Ascending aorta (tissue), 2 donors: Measurements from ENCODE around the gene HS6ST1. TPM values are rescaled to one million over a fixed set of nuclear protein-coding genes. Genes with fewer than 3 reads are reported as not detected.

Source experiments
- DNase-seq, 2 donors: peaks; one replicate each; pipeline ENCODE4 v3.0.0-alpha.2; 2019; ENCODE audit warnings: low spot score in 2 of 2
- H3K27ac ChIP-seq, 2 donors: fragments of 200-600 bp; sonication (generic); one replicate each; pipeline ENCODE4 v1.5.1; 2016 to 2017; ENCODE audit warnings: mild to moderate bottlenecking in 1 of 2
- H3K27me3 ChIP-seq: fragments of 200-600 bp; sonication (generic); one replicate; pipeline ENCODE4 v1.5.1; 2017
- H3K36me3 ChIP-seq, 2 donors: fragments of 200-600 bp; sonication (generic); one replicate each; pipeline ENCODE4 v1.5.1; 2016
- H3K4me1 ChIP-seq, 2 donors: fragments of 200-600 bp; sonication (generic); one replicate each; pipeline ENCODE4 v1.5.1; 2016 to 2017; ENCODE audit warnings: mild to moderate bottlenecking in 1 of 2
- H3K4me3 ChIP-seq, 2 donors: fragments of 200-600 bp; sonication (generic); one replicate each; pipeline ENCODE4 v1.5.1; 2016 to 2017; ENCODE audit warnings: mild to moderate bottlenecking in 1 of 2
- H3K9me3 ChIP-seq, 2 donors: fragments of 200-600 bp; sonication (generic); one replicate each; pipeline ENCODE4 v1.5.1; 2016
- CTCF ChIP-seq, 3 experiments: fragments of 200-600 bp in 2 of 3; fragments of 450-650 bp in 1 of 3; sonication (generic) in 2 of 3; IDR thresholded peaks; one replicate each; pipeline ENCODE4 v1.5.1; 2016 to 2019; ENCODE audit warnings: antibody characterized with exemption in 3 of 3, mild to moderate bottlenecking in 1 of 3, moderate library complexity in 1 of 3
- intact Hi-C: fragments of 100-400 bp; cut with DNase I; formaldehyde crosslinking; loops from one replicate; pipeline ENCODE4 v1.15.1; 2023
- total RNA-seq: library from RNA; depleted of rRNA; stranded (reverse); fragments of >200 nt; gene quantifications from one replicate; pipeline ENCODE4 v1.1.0, GENCODE V29; 2016

HS6ST1 gene
- 42.7 TPM for total RNA-seq

- Histone ChIP-seq H3K4me1 (peaks cover 18 to 31% of the 10 kb centered on the region in 2 donors), H3K27me3 (no peaks in the 10 kb centered on the region), H3K27ac (peak within 1 kb of the TSS; percentile 60 to 62), H3K9me3 (no peaks in the 10 kb centered on the region), H3K36me3 (no peaks in the 10 kb centered on the region), H3K4me3 (peak within 1 kb of the TSS; percentile 66 to 67)
- intact Hi-C loops: loop anchor here (5.0 kb wide), 2 partner anchors 292 to 1558 kb away; partner anchors contain the start of gene SAP130
- no peak for TF ChIP-seq CTCF (IDR thresholded peaks at IDR 0.05)
- peak; percentile 12 to 92 for DNase-seq
Measured at GRCh38 chr2:128318776-128319464, at the start of gene HS6ST1. Gene HS6ST1 (minus strand): TSS chr2:128318868. CDS start chr2:128318563, 305 bp downstream.

- Histone ChIP-seq H3K27me3 (no peaks in the 10 kb centered on the region), H3K27ac (no peak overlapping the region), H3K36me3 (no peaks in the 10 kb centered on the region), H3K9me3 (no peaks in the 10 kb centered on the region), H3K4me3 (no peak overlapping the region), H3K4me1 (peaks cover 0 to 7% of the 10 kb centered on the region in 2 donors)
- intact Hi-C loops: no loop called here
- DNase-seq: peak in 1 of 2 donors; percentile 56
- no peak for TF ChIP-seq CTCF (IDR thresholded peaks at IDR 0.05)
Measured at GRCh38 chr2:128367601-128368359, 49.1 kb upstream of the HS6ST1 start.

- Histone ChIP-seq H3K27ac (no peak overlapping the region), H3K27me3 (no peaks in the 10 kb centered on the region), H3K36me3 (no peaks in the 10 kb centered on the region), H3K4me3 (no peak overlapping the region), H3K9me3 (no peaks in the 10 kb centered on the region), H3K4me1 (peaks cover 0 to 15% of the 10 kb centered on the region in 2 donors)
- intact Hi-C loops: no loop called here
- TF ChIP-seq CTCF (IDR thresholded peaks at IDR 0.05): no peak
- no peak for DNase-seq
Measured at GRCh38 chr2:128366713-128367511, 48.2 kb upstream of the HS6ST1 start.

- H3K36me3 ChIP-seq: no peaks in the 10 kb centered on the region
- H3K9me3 ChIP-seq: no peaks in the 10 kb centered on the region
- DNase-seq: no peak
- H3K27ac ChIP-seq: no peak overlapping the region
- intact Hi-C loops: no loop called here
- peaks cover 0 to 19% of the 10 kb centered on the region in 2 donors for H3K4me1 ChIP-seq
- TF ChIP-seq CTCF (IDR thresholded peaks at IDR 0.05): no peak
- no peaks in the 10 kb centered on the region for H3K27me3 ChIP-seq
- H3K4me3 ChIP-seq: no peak overlapping the region
Measured at GRCh38 chr2:128365217-128365905, 46.7 kb upstream of the HS6ST1 start.

GRCh38 chr2:128364441-128364911 is 45.8 kb upstream of the HS6ST1 start:
- DNase-seq: no peak
- Histone ChIP-seq H3K36me3 (no peaks in the 10 kb centered on the region), H3K27ac (no peak overlapping the region), H3K9me3 (no peaks in the 10 kb centered on the region), H3K27me3 (no peaks in the 10 kb centered on the region), H3K4me1 (peaks cover 0 to 19% of the 10 kb centered on the region in 2 donors), H3K4me3 (no peak overlapping the region)
- no peak for TF ChIP-seq CTCF (IDR thresholded peaks at IDR 0.05)
- intact Hi-C loops: loop anchor here (5.0 kb wide), 1 partner anchor 58 kb away; no protein-coding TSS in a partner anchor
